ENCODE measurements around the gene RGS14.

DNA sequence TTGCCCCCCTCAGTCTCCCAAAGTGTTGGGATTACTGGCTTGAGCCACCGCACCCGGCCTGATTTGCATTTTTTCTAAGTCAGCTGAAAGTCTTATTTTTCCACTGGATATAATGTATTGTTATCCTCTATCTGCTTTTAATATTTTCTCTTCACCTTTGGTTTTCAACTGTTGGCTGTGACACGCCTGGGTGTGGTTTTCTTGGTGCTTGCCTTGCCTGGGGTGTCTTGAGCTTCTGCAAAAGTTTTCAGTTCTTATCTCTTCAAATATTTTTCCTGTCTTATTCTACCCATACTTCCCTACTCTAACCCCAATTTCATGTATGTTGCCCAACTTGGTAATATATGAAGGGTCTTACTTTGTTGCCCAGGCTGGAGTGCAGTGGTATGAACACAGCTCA, 41.7 kb upstream of the RGS14 start:
- TF ChIP-seq, protein P1, sequence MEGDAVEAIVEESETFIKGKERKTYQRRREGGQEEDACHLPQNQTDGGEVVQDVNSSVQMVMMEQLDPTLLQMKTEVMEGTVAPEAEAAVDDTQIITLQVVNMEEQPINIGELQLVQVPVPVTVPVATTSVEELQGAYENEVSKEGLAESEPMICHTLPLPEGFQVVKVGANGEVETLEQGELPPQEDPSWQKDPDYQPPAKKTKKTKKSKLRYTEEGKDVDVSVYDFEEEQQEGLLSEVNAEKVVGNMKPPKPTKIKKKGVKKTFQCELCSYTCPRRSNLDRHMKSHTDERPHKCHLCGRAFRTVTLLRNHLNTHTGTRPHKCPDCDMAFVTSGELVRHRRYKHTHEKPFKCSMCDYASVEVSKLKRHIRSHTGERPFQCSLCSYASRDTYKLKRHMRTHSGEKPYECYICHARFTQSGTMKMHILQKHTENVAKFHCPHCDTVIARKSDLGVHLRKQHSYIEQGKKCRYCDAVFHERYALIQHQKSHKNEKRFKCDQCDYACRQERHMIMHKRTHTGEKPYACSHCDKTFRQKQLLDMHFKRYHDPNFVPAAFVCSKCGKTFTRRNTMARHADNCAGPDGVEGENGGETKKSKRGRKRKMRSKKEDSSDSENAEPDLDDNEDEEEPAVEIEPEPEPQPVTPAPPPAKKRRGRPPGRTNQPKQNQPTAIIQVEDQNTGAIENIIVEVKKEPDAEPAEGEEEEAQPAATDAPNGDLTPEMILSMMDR (conservative IDR thresholded peaks at IDR 0.05; ENCODE audit: low read length): no peak
- no peak for TF ChIP-seq EZH2phosphoT487 (IDR thresholded peaks at IDR 0.05; ENCODE audit: borderline replicate concordance, low read depth, low read length)
